Measurements from ENCODE around the gene VRK3.

- no peak for TF ChIP-seq CTCF (IDR thresholded peaks at IDR 0.05)
- no peak for TF ChIP-seq EP300 (IDR thresholded peaks at IDR 0.05)
- no peak for TF ChIP-seq POLR2A (IDR thresholded peaks at IDR 0.05)
These were observed 19.7 kb downstream of the VRK3 start for GRCh38 chr19:50005428-50005827.

Data from ovary (tissue), 3 donors.